OCI-LY3 (cell line): ENCODE results near the gene WFS1.

Experiments
- EZH2phosphoT487 ChIP-seq: fragments of 200-600 bp; shearing (Covaris generic); IDR thresholded peaks from 2 replicates; pipeline ENCODE4 v1.6.1; 2018; ENCODE audit warnings: antibody characterized with exemption, mixed run types, low read depth
- TF ChIP-seq, protein P1 (sequence below): fragments of 200-600, 300-600 bp; sonication (generic); IDR thresholded peaks from 2 replicates; pipeline ENCODE4 v1.5.1; 2014; ENCODE audit warnings: antibody characterized with exemption, low read length, low read depth

DNA sequence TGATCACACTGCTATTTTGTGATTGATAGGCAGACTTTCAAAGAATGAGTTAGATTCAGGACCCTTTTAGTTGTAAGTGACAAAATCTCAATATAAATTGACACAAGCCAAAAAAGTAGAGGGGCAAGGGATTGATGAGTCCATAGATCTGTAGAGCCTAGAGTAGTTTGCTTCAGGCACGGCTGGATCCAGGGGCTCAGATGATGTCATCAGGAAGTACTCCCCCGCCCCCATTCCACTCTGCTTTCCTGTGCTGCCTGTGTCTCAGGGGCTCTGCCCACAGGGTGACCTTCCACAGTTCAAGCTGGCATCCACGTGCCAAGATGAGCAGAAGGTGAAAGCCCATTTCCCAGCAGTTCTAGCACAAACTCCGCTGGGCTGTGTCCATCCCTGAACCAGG is 13.6 kb downstream of the WFS1 start:
- TF ChIP-seq, protein P1, sequence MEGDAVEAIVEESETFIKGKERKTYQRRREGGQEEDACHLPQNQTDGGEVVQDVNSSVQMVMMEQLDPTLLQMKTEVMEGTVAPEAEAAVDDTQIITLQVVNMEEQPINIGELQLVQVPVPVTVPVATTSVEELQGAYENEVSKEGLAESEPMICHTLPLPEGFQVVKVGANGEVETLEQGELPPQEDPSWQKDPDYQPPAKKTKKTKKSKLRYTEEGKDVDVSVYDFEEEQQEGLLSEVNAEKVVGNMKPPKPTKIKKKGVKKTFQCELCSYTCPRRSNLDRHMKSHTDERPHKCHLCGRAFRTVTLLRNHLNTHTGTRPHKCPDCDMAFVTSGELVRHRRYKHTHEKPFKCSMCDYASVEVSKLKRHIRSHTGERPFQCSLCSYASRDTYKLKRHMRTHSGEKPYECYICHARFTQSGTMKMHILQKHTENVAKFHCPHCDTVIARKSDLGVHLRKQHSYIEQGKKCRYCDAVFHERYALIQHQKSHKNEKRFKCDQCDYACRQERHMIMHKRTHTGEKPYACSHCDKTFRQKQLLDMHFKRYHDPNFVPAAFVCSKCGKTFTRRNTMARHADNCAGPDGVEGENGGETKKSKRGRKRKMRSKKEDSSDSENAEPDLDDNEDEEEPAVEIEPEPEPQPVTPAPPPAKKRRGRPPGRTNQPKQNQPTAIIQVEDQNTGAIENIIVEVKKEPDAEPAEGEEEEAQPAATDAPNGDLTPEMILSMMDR = no peak
- no peak for TF ChIP-seq EZH2phosphoT487
